Epithelial cell of esophagus (primary cell): Measurements from ENCODE around the gene TRPM3.

Experiments used
- DNase-seq: peaks from one replicate; pipeline ENCODE4 v3.0.0; 2010; ENCODE audit warnings: low read depth
- H3K4me3 ChIP-seq: 2 replicates; pipeline ENCODE4 v1.5.1; 2011; ENCODE audit warnings: mild to moderate bottlenecking, low read length, control low read depth
- TF ChIP-seq, protein P1 (sequence below): IDR thresholded peaks from 2 replicates; pipeline ENCODE4 v1.5.1; 2011; ENCODE audit warnings: low read depth, mild to moderate bottlenecking, low read length, control low read depth, inconsistent platforms; ENCODE audit not compliant: insufficient read depth; ENCODE audit errors: missing control alignments

TRPM3 gene

GRCh38 chr9:70553707-70554673 lies 567.4 kb downstream of the TRPM3 start:
- no peak overlapping the region for H3K4me3 ChIP-seq
- peak; percentile 76 for DNase-seq
- TF ChIP-seq, protein P1, sequence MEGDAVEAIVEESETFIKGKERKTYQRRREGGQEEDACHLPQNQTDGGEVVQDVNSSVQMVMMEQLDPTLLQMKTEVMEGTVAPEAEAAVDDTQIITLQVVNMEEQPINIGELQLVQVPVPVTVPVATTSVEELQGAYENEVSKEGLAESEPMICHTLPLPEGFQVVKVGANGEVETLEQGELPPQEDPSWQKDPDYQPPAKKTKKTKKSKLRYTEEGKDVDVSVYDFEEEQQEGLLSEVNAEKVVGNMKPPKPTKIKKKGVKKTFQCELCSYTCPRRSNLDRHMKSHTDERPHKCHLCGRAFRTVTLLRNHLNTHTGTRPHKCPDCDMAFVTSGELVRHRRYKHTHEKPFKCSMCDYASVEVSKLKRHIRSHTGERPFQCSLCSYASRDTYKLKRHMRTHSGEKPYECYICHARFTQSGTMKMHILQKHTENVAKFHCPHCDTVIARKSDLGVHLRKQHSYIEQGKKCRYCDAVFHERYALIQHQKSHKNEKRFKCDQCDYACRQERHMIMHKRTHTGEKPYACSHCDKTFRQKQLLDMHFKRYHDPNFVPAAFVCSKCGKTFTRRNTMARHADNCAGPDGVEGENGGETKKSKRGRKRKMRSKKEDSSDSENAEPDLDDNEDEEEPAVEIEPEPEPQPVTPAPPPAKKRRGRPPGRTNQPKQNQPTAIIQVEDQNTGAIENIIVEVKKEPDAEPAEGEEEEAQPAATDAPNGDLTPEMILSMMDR, result no peak

GRCh38 chr9:70552561-70552960 lies 568.9 kb downstream of the TRPM3 start:
- no peak overlapping the region for H3K4me3 ChIP-seq
- TF ChIP-seq, protein P1, result no peak
- no peak for DNase-seq

DNA sequence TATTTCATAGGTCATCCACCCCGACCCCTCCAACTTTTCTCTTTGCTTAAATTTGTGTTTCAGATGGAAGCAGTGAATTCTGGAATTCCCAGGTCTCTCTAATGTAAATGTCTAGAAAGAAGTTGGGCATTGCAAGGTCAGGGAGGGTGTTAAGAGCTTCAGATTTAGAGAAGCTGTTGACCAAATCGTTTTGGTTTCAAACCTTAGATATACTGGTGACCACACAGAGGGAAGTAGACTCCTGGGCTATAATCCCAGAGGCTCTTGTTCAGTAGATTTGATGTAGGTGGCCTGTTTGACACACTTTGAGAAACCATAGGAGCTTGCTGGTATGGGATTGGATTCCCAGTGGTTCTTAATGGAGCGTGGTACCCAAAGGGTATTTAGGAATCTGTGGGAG lies 569.6 kb downstream of the TRPM3 start:
- TF ChIP-seq, protein P1, result no peak
- no peak for DNase-seq
- H3K4me3 ChIP-seq, result no peak overlapping the region

- no peak for DNase-seq
- no peak overlapping the region for H3K4me3 ChIP-seq
- TF ChIP-seq, protein P1, result no peak
Measured at GRCh38 chr9:70551396-70551795, 570.0 kb downstream of the TRPM3 start.

GRCh38 chr9:70549926-70550325 lies 571.5 kb downstream of the TRPM3 start:
- TF ChIP-seq, protein P1, result no peak
- H3K4me3 ChIP-seq, result no peak overlapping the region
- DNase-seq, result no peak

DNA sequence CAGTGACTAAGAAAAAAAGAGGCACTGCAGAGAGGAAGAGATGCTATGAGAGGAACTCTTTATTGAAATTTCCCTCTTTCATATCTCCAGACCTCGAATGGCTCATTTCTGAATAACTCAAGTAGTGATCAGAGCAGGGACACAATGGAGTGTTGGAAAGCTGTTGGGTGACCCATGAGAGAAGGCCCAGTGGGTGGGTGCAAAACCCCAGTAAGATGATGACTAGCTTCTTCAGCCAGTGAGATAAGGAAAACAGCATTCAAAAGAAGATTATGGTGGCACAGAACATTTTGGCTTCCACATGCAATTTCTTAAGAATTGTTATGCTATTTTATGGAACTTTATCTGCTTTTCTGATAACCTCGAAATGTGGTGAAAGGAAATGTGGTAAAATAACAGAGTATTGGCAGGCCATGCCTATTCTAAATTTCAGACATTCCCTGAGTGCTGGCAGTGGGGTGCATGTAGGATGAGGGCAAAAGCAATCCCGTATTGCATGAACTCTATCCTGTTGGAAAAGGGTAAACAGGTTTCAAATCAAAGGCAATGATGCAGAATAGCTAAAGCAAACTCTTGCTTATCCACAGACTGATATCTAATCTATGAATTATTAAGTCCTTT lies 579.0 kb downstream of the TRPM3 start:
- TF ChIP-seq, protein P1, result no peak
- DNase-seq, result no peak
- H3K4me3 ChIP-seq, result no peak overlapping the region

DNA sequence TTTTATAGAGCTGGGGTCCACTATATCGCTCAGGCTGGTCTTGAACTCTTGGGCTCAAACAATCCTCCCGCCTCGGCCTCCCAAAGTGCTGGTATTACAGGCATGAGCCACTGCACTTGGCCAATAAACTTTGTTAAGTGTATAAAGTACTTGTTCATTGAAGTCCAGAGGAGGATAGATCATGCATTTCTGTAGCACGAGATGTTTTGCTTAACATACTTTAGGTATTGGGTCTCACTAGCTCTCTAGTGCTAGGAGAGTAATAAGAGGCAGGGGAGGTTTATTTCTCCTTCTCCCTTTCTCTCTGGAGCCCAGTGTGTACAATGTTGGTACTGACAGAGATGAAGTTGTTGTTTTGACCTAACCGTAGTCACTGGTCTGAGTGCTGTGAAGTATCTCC lies 581.4 kb downstream of the TRPM3 start:
- DNase-seq, result no peak
- TF ChIP-seq, protein P1, result no peak
- no peak overlapping the region for H3K4me3 ChIP-seq
